Activated CD8-positive, alpha-beta memory T cell treated with anti-CD3 and anti-CD28 coated beads for 4 hours (primary cell): ENCODE data around the gene TAS2R46.
"Not testable (repeated sequence)": the region's sequence is repeated elsewhere in the genome, so short reads cannot be mapped to it uniquely, and the experiment has no call there.

Experiments
- DNase-seq, 2 donors: peaks; one replicate each; pipeline ENCODE4 v3.0.0-alpha.2; 2020; ENCODE audit warnings: low read depth in 2 of 2

Gene TAS2R46

GRCh38 chr12:11039171-11039570 is 22.9 kb downstream of the TAS2R46 start:
- DNase-seq = no peak

GRCh38 chr12:11033959-11034358 is 28.1 kb downstream of the TAS2R46 start:
- DNase-seq = not testable (repeated sequence)

GRCh38 chr12:11031307-11031706 is 30.8 kb downstream of the TAS2R46 start, which contains the start of gene TAS2R31:
TSS of gene TAS2R31 (minus strand) at chr12:11031407. CDS start at chr12:11031335, 72 bp downstream.
- DNase-seq = no peak

- no peak for DNase-seq
These were observed 36.0 kb downstream of the TAS2R46 start for GRCh38 chr12:11026118-11026517.

GRCh38 chr12:11023387-11023786 is 38.7 kb downstream of the TAS2R46 start:
- DNase-seq = no peak

- no peak for DNase-seq
These were observed 39.6 kb downstream of the TAS2R46 start, which contains the start of gene TAS2R19 for GRCh38 chr12:11022520-11022919. TSS of gene TAS2R19 (minus strand) at chr12:11022620. CDS start at chr12:11022571, 49 bp downstream.

- DNase-seq = no peak
These were observed 45.2 kb downstream of the TAS2R46 start for GRCh38 chr12:11016937-11017336.

- DNase-seq = no peak
These were observed 46.2 kb downstream of the TAS2R46 start for GRCh38 chr12:11015775-11016430.

- no peak for DNase-seq
These were observed 47.9 kb downstream of the TAS2R46 start for GRCh38 chr12:11014234-11014633.
